Neural cell (in vitro differentiated cells): ENCODE results near the gene PRRX2. TPM values are rescaled to one million over a fixed set of nuclear protein-coding genes. Genes with fewer than 3 reads are reported as not detected.
A peak's percentile ranks its signal among the peaks of the same experiment; 100 is the strongest.

ENCODE experiments used
- H2AFZ ChIP-seq: fragments of 200-600, 300-800 bp; sonication (generic), shearing (Covaris generic); 2 replicates; pipeline ENCODE4 v1.6.0; 2014; ENCODE audit warnings: low read depth, mild to moderate bottlenecking, antibody characterized with exemption, low read length, moderate library complexity
- H3F3A ChIP-seq: fragments of 200-600 bp; shearing (Covaris generic); 2 replicates; pipeline ENCODE4 v1.6.1; 2016; ENCODE audit warnings: mild to moderate bottlenecking, moderate library complexity, mixed read lengths, antibody characterized with exemption, low read length; ENCODE audit not compliant: insufficient read depth, poor library complexity, severe bottlenecking
- H3K27ac ChIP-seq: fragments of 200-600, 300-800 bp; sonication (generic), shearing (Covaris generic); 2 replicates; pipeline ENCODE4 v1.5.1; 2014; ENCODE audit warnings: mild to moderate bottlenecking, low read length, moderate library complexity
- H3K27me3 ChIP-seq: fragments of 300-800, 200-600 bp; sonication (generic), shearing (Covaris generic); 2 replicates; pipeline ENCODE4 v1.6.0; 2014; ENCODE audit warnings: mild to moderate bottlenecking, low read depth, low read length, moderate library complexity; ENCODE audit not compliant: insufficient read depth
- H3K36me3 ChIP-seq: fragments of 300-800, 200-600 bp; sonication (generic), shearing (Covaris generic); 2 replicates; pipeline ENCODE4 v1.5.1; 2014; ENCODE audit warnings: mild to moderate bottlenecking, antibody characterized with exemption, low read length, moderate library complexity; ENCODE audit not compliant: insufficient read depth
- H3K4me2 ChIP-seq: fragments of 300-800, 200-600 bp; sonication (generic), shearing (Covaris generic); 2 replicates; pipeline ENCODE4 v1.6.0; 2014; ENCODE audit warnings: mild to moderate bottlenecking, low read length
- H3K4me3 ChIP-seq: fragments of 300-800, 200-600 bp; sonication (generic), shearing (Covaris generic); 2 replicates; pipeline ENCODE4 v1.5.1; 2014; ENCODE audit warnings: mild to moderate bottlenecking, low read length, moderate library complexity
- H3K79me2 ChIP-seq: fragments of 200-600 bp; shearing (Covaris generic); replicated peaks from 2 replicates; pipeline ENCODE4 v1.6.0; 2014; ENCODE audit warnings: mild to moderate bottlenecking, low read length, moderate library complexity; ENCODE audit not compliant: insufficient read depth
- H3K9ac ChIP-seq: fragments of 300-800, 200-600 bp; sonication (generic), shearing (Covaris generic); 2 replicates; pipeline ENCODE4 v1.6.1; 2016; ENCODE audit warnings: mild to moderate bottlenecking, low read length, mixed read lengths
- H3K9me2 ChIP-seq: fragments of 200-600 bp; shearing (Covaris generic); 2 replicates; pipeline ENCODE4 v1.6.1; 2016; ENCODE audit warnings: mild to moderate bottlenecking, low read length, mixed read lengths; ENCODE audit not compliant: insufficient read depth
- H3K9me3 ChIP-seq: fragments of 200-600, 300-800 bp; sonication (generic), shearing (Covaris generic); 2 replicates; pipeline ENCODE4 v1.6.1; 2016; ENCODE audit warnings: mild to moderate bottlenecking, mixed run types, low read length, moderate library complexity, mixed read lengths
- H4K20me1 ChIP-seq: fragments of 200-600 bp; shearing (Covaris generic); 2 replicates; pipeline ENCODE4 v1.6.1; 2016; ENCODE audit warnings: mild to moderate bottlenecking, mixed run types; ENCODE audit not compliant: insufficient read depth
- EP300 ChIP-seq: fragments of 450-650 bp; conservative IDR thresholded peaks from 2 replicates; pipeline ENCODE4 v1.6.1; 2014; ENCODE audit warnings: antibody characterized with exemption, mild to moderate bottlenecking, moderate library complexity; ENCODE audit not compliant: poor library complexity, severe bottlenecking
- EZH2 ChIP-seq: fragments of 200-600, 300-800 bp; shearing (Covaris generic), sonication (generic); IDR thresholded peaks from 2 replicates; pipeline ENCODE4 v1.6.1; 2014; ENCODE audit warnings: antibody characterized with exemption, low read length, borderline replicate concordance, mild to moderate bottlenecking; ENCODE audit not compliant: insufficient read depth, poor library complexity, severe bottlenecking
- MXI1 ChIP-seq: fragments of 450-650 bp; conservative IDR thresholded peaks from 2 replicates; pipeline ENCODE4 v1.6.1; 2014; ENCODE audit warnings: antibody characterized with exemption, mild to moderate bottlenecking; ENCODE audit not compliant: poor library complexity, severe bottlenecking
- POLR2AphosphoS5 ChIP-seq: IDR thresholded peaks from 2 replicates; pipeline ENCODE4 v1.6.1; 2012
- RAD21 ChIP-seq: fragments of 450-650 bp; conservative IDR thresholded peaks from 2 replicates; pipeline ENCODE4 v1.6.1; 2014; ENCODE audit warnings: antibody characterized with exemption, mild to moderate bottlenecking, moderate library complexity
- SMC3 ChIP-seq: fragments of 450-650 bp; conservative IDR thresholded peaks from 2 replicates; pipeline ENCODE4 v1.6.1; 2014; ENCODE audit warnings: antibody characterized with exemption, mild to moderate bottlenecking, moderate library complexity; ENCODE audit not compliant: poor library complexity
- TAF1 ChIP-seq: IDR thresholded peaks from 2 replicates; pipeline ENCODE4 v1.6.1; 2012; ENCODE audit warnings: low read depth
- polyA plus RNA-seq: library from polyadenylated mRNA; depleted of rRNA; stranded (reverse); fragments of >200 nt; gene quantifications from 2 replicates; pipeline ENCODE4 v1.2.3, GENCODE V29; 2014
- TF ChIP-seq, protein P1 (sequence below): fragments of 450-650 bp; IDR thresholded peaks from 2 replicates; pipeline ENCODE4 v1.5.1; 2014; ENCODE audit warnings: antibody characterized with exemption, mild to moderate bottlenecking, moderate library complexity; ENCODE audit not compliant: poor library complexity, severe bottlenecking
- TF ChIP-seq, protein P2 (sequence below): IDR thresholded peaks from 2 replicates; pipeline ENCODE4 v1.6.1; 2012; ENCODE audit warnings: borderline replicate concordance

PRRX2 gene
- polyA plus RNA-seq, 1 donor from 2014 or later, result not detected

DNA sequence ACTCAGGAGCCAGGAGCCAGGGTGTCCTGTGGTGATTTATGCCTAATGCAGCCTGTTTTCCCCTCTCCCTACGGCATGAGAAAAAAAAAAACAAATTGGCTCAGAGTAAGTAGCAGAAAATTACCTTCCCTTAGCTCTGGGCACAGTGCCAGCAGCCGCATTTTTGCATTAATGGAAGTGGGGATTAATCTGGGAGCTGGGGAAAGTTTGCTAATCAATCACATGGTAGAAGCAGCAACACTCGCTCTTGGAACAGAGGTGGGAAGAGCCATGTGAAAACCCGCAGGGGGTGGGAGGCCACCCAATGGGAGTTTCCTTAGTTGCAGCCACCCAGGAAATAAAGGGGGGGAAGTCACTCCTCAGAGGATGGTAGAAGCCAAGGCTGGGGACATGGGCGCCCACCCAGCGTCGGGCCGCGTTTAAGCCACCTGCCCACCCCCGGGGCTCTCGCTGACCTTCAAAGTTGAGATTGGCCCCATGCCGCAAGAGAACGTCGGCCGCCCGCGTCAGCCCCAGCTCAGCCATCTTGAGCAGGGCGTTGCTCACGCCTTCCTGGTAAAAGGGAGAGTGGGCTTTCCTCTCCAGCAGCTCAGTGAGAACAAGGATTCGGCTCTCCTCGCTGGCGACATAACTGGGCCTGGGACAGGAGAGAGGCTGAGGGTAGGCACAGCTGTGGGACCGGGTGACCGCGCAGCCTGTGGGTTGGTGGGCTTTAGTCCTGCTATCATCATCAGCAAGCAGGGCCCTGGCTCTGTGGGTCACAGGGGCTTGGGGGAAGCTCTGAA lies 25.2 kb upstream of the PRRX2 start:
- H3K79me2 ChIP-seq, result peaks cover 15% of the 10 kb centered on the region
- H3K27ac ChIP-seq, result no peak overlapping the region

DNA sequence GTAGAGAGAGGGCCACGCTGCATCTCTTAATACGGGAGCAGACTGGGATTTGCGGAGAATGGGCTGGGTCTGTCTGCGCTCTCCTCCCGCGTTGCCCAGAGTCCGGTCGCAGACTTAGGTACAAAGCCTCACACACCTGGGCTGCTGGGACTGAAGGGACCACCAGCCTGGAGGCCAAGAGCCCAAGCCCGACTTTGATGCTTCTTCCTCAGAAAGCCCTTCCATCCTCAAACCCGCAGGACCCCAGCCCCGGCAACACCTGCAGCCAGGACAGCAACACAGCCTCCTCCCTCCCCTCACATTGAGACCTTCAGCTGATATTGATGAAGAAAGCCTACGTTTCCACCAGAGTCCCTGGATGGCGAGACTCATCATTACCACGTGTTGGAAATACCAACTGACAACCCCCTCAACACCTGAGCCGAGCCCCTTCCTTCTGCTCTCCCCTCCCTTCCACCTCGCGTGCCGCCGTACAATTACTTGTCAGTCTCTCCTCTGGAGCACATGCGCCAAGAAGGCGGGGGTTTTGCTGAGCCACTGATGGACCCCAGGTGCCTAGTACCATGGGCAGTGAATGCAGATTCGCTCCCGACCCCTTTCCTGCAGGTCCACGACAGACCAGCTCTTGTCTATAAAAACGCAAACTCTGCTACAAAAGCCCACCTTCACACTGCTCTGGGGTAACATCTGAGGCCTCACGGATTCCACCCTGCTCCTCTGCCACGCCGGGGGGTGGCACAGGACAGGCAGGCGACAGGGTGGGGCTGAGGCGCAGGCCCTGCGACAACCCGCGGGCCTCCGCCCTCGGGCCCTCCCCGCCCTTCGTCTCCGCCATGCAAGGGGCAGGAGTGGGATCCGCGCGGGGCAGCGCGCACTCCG lies 24.3 kb upstream of the PRRX2 start:
- Histone ChIP-seq H3K27ac (peak overlapping the region; percentile 60), H4K20me1 (peaks cover 8% of the 10 kb centered on the region), H3K9ac (peak overlapping the region; percentile 89), H3K36me3 (no peaks in the 10 kb centered on the region), H3K79me2 (peaks cover 15% of the 10 kb centered on the region), H3K27me3 (no peaks in the 10 kb centered on the region), H2AFZ (peak overlapping the region; percentile 63), H3K9me2 (no peaks in the 10 kb centered on the region), H3F3A (no peaks in the 10 kb centered on the region), H3K4me3 (peak overlapping the region; percentile 99), H3K4me2 (peak overlapping the region; percentile 69), H3K9me3 (no peaks in the 10 kb centered on the region)
- TF ChIP-seq, protein P1, sequence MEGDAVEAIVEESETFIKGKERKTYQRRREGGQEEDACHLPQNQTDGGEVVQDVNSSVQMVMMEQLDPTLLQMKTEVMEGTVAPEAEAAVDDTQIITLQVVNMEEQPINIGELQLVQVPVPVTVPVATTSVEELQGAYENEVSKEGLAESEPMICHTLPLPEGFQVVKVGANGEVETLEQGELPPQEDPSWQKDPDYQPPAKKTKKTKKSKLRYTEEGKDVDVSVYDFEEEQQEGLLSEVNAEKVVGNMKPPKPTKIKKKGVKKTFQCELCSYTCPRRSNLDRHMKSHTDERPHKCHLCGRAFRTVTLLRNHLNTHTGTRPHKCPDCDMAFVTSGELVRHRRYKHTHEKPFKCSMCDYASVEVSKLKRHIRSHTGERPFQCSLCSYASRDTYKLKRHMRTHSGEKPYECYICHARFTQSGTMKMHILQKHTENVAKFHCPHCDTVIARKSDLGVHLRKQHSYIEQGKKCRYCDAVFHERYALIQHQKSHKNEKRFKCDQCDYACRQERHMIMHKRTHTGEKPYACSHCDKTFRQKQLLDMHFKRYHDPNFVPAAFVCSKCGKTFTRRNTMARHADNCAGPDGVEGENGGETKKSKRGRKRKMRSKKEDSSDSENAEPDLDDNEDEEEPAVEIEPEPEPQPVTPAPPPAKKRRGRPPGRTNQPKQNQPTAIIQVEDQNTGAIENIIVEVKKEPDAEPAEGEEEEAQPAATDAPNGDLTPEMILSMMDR, result no peak
- TF ChIP-seq MXI1 (no peak), POLR2AphosphoS5 (peak; percentile 6)

More for the DNA sequence above, 25.2 kb upstream of the PRRX2 start:
- no peak for TF ChIP-seq RAD21
- no peak for TF ChIP-seq SMC3
- TF ChIP-seq EP300, result no peak
- Histone ChIP-seq H3K9ac (peak overlapping the region; percentile 89), H3K9me2 (no peaks in the 10 kb centered on the region), H2AFZ (no peak overlapping the region), H3F3A (no peaks in the 10 kb centered on the region), H4K20me1 (peaks cover 9% of the 10 kb centered on the region), H3K27me3 (no peaks in the 10 kb centered on the region), H3K4me2 (peak overlapping the region; percentile 69), H3K4me3 (peak overlapping the region; percentile 99), H3K9me3 (no peaks in the 10 kb centered on the region), H3K36me3 (no peaks in the 10 kb centered on the region)

DNA sequence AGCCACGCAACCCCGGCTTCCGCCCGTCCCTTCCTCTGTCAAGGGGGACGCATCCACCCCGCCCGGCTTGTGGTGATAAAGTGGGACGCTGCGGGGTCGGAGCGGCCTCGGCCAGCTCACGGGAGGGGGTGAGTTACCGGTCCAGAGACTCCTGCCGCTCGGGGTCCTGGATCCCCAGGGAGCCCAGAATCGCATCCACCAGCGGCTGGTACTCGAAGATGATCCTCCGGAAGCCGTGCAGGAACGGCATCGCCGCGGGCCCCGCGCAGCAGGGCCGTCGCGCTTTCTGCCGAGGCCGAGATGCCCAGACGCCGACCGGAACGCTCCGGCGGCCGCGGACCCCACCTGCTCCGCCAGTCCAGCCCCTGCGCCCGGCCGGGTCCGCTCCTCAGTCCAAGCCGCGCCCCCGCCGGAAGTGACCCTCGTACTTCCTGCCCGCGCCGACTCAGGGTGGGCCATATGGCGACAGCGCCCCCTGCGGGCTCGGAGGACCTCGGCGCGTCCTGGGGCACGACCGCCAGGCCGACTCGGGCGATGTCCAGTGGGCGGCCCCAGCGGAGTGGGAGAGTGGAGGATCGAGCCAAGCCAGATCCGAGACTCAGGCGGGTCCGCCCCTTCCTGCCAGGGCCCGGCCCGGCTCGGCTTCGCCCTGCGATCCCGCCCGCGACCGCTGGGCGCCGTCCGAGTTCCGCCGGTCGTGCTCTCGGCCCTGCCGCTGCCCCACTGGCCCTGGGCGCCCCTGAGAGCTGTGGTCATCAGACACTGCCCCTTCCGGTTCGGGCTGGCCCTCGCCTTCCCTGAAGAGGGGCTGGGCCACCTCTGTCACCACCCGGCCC lies 23.5 kb upstream of the PRRX2 start, which contains the start of gene ASB6:
Gene ASB6, minus strand, starts transcription at position 402 of the 836 bp plus-strand sequence. Its CDS starts 152 bp downstream, at position 250.
- no peaks in the 10 kb centered on the region for H3K27me3 ChIP-seq
- no peaks in the 10 kb centered on the region for H3F3A ChIP-seq
- peak within 1 kb of the TSS; percentile 63 for H2AFZ ChIP-seq

More for the DNA sequence above, 23.5 kb upstream of the PRRX2 start, which contains the start of gene ASB6:
- H3K36me3 ChIP-seq, result no peaks in the 10 kb centered on the region
- no peaks in the 10 kb centered on the region for H3K9me2 ChIP-seq
- H3K9ac ChIP-seq, result peak within 1 kb of the TSS; percentile 89
- peaks cover 15% of the 10 kb centered on the region for H3K79me2 ChIP-seq
- TF ChIP-seq, protein P2, sequence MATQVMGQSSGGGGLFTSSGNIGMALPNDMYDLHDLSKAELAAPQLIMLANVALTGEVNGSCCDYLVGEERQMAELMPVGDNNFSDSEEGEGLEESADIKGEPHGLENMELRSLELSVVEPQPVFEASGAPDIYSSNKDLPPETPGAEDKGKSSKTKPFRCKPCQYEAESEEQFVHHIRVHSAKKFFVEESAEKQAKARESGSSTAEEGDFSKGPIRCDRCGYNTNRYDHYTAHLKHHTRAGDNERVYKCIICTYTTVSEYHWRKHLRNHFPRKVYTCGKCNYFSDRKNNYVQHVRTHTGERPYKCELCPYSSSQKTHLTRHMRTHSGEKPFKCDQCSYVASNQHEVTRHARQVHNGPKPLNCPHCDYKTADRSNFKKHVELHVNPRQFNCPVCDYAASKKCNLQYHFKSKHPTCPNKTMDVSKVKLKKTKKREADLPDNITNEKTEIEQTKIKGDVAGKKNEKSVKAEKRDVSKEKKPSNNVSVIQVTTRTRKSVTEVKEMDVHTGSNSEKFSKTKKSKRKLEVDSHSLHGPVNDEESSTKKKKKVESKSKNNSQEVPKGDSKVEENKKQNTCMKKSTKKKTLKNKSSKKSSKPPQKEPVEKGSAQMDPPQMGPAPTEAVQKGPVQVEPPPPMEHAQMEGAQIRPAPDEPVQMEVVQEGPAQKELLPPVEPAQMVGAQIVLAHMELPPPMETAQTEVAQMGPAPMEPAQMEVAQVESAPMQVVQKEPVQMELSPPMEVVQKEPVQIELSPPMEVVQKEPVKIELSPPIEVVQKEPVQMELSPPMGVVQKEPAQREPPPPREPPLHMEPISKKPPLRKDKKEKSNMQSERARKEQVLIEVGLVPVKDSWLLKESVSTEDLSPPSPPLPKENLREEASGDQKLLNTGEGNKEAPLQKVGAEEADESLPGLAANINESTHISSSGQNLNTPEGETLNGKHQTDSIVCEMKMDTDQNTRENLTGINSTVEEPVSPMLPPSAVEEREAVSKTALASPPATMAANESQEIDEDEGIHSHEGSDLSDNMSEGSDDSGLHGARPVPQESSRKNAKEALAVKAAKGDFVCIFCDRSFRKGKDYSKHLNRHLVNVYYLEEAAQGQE, result peak; percentile 23
- TF ChIP-seq, protein P1, result peak; percentile 100
- TF ChIP-seq POLR2AphosphoS5 (peak; percentile 89), MXI1 (peak; percentile 79), RAD21 (peak; percentile 92), EZH2 (no peak), TAF1 (no peak), SMC3 (peak; percentile 97), EP300 (peak; percentile 55)
- no peaks in the 10 kb centered on the region for H3K9me3 ChIP-seq
- H4K20me1 ChIP-seq, result peaks cover 8% of the 10 kb centered on the region
- H3K4me2 ChIP-seq, result peak within 1 kb of the TSS; percentile 69
- H3K4me3 ChIP-seq, result peak within 1 kb of the TSS; percentile 99
- peak within 1 kb of the TSS; percentile 60 for H3K27ac ChIP-seq
